Measurements from ENCODE around the gene PDE2A.

Gene PDE2A

DNA sequence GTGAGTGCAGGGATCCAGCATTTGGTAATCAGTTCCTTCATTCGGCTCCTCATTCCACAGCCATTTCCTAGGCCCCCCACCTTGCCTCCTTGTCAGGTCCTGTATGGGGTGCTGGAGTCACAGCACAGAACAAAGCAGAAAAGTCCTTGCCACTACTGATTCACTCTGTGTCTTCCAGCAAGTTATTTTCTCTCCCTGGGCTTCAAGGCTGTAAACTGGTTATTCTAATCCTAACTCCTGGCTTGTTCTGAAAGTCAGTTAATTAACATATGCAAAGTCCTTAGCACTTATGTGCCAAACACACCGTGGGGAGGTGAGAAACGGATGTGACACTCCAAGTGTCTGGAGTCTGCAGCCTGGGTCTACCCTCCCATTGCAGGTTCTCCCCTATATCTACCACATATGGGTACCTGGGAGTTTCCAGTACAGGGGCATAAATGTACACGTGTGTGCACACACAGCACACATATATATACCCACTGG is 30.6 kb upstream of the PDE2A start:
- no peak for DNase-seq (ENCODE audit: low read depth in 2 of 2)

DNA sequence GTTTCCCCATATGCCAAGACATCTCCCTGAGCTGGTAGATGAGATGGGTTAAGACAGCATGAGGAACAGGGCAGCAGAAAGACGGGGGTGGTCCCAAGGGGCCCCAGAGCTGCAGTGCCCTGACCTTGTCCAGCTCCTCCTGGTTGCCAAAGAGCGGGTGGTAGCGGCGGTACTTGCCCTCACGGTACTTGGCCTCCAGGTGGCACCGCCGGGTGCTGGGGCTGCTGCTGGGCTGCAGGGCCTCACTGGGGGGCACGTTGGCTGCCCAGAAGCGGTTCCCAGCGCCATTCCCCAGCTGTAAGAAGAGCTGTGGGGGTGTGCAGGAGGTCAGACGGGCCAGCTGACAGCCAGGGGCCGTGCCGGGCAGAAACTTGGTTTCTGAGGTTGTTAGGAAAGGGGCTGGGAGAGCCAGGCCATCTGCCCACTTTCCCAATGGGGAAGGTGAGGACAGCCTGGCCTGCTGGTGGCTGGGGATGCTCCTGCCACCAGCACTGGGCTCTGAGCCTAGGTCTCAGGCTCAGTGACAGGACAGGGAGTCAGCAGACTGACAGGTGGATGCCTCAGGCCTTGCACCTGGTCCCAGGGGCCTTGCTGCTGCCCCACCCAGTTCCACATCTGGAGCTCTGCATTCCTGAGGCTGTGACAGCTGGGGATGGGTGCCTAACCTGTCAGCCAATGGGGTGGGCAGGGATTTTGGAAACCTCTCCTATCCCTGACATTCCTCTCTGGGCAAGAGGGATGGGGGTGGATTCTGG is 30.0 kb upstream of the PDE2A start:
- DNase-seq (ENCODE audit: low read depth in 2 of 2): no peak

DNA sequence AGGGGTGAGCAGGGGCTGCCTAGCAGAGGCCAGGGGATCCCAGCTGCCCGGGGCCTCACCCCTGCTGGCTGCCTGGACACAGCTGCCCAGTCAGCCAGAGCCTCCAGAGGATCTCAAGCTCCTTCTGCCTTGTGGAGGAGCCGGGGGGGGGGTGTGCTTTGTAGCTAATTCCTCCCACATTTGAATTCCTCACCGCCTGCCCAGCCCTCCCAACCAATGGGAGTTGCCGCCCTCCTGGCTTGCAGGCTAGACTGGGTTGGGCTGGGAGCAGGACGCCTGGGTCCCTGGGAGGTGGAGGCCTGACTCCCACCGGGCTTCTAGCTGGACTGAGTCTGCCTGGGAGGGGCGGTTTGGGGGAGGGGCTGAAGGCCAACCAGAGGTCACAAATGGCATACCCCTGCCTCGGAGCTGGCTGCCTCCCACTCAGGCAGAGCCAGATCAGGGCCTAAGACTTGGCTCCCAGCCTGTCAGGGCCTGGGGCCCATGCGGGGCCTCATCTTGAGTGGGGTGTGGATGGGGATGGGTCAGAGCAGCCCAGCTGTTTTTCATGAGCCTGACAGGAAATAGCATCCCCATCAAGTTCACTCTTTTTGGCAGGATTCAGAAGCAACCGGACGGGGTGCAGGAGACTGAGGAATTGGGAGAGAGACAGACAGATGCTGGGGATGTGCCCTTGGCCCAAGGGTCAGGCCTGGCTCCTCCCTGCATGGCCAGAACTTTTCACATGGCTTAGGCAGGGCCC is 29.2 kb upstream of the PDE2A start:
- DNase-seq (ENCODE audit: low read depth in 2 of 2): no peak

DNA sequence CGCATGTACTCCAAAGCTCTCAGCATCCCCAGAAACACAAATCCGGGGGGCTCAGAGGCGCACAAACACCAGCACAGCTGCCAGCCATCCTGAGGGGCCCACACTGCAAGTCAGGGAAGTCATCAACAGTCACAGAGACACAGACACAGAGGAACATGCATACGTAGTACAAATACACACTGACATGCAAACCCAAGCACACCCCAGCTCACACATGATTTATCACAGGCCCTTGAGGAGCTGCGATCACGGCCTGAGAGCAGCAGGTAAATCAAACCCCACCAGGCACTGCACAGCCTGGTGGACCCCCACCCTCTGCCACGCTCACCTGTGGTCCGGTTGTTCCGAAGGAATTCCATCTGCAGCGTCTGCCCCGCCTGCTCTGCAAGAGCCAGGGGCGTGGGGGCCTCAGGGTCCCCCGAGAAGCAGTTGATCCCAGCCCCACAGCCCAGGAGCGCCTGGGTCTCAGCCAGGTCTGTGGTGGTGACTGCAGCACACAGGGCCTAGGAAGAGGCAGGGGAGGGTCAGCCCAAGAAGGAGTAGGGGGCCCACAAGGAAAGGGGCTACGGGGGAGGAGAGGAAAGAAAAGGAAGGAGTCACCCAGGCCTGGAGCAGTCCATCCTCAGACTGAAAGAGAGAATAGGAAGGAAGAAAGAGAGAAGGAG is 28.5 kb upstream of the PDE2A start:
- no peak for DNase-seq (ENCODE audit: low read depth in 2 of 2)

- DNase-seq (ENCODE audit: low read depth in 2 of 2): no peak
Measured at GRCh38 chr11:72702096-72702495, 27.9 kb upstream of the PDE2A start.

DNA sequence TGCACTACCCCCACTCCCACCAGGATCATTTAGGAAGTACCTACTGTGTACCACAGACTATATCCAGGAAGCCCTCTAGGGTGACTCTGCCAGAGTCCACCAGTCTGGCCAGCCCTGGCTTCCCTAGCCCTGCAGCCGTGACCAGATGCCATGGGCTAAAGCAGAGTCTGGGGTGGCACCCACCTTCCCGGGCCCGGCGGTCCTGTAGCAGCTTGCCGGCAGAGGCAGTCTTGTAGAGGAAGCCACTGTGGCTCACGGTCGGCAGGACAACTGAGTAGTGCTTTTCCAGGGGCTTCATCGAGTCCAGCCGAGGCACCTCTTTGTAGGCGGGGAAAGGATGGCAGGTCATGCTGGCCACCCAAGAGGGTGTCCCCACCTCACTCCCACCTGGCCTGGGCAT is 27.2 kb upstream of the PDE2A start:
- DNase-seq (ENCODE audit: low read depth in 2 of 2): no peak

DNA sequence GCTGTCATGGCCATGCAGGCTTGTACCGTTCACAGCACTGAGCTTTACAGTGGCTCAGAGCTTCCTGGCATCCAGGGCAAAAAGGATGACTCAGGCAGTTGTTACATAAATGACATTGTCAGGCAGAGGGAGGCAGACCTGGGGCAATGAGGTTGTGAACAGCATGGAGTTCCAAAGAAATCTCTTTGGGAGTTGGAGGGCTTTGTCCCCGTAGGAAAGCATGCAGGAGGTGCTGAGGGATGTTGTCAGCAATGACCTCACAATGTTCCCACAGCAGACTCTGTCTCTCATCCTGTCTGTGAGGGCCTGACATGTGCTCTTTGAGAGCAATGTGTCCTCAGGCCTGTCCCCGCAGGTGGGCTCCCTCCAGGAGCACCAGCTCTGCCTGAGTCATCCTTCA is 25.9 kb upstream of the PDE2A start:
- no peak for DNase-seq (ENCODE audit: low read depth in 2 of 2)

DNA sequence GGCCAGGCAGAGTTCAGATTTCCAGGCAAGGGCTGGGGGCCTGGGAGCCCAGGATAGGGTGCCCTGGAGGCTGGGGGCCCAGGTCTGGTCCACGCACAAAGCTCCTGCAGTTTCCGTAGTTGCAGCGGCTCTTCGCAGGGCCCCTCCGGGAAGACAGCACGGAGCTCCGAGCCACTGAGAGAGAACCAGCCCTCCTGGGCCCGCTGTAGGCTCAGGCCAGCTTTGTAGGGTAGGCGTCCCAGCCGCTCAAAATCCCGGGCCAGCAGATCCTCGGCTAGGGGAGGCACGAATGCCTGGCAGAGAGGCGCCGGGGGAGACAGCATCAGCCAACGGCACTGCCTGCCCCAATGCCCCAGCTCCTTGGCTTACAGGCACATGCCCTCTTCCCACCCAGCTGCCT is 23.6 kb upstream of the PDE2A start:
- DNase-seq (ENCODE audit: low read depth in 2 of 2): no peak

- no peak for DNase-seq (ENCODE audit: low read depth in 2 of 2)
Measured at GRCh38 chr11:72696866-72697700, 22.9 kb upstream of the PDE2A start.

DNA sequence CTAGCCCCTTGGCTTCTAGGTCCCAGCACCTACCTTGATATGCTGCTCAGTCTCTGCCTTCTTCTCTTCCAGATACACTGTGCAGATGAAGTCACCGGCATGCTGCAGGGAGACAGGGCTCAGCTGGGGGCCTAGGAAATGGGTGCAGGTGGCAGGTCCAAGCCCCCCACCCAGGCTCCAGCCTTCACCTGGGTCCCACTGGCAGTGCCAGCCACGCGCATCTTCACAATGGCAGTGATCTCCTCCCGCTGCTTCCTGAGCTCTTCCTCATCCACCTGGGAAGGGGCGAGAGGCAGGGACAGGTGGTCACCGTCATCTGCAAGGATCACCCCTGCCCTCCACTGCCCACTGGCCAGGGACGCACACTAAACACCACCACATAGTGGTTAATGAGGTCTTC is 21.1 kb upstream of the PDE2A start:
- no peak for DNase-seq (ENCODE audit: low read depth in 2 of 2)

DNA sequence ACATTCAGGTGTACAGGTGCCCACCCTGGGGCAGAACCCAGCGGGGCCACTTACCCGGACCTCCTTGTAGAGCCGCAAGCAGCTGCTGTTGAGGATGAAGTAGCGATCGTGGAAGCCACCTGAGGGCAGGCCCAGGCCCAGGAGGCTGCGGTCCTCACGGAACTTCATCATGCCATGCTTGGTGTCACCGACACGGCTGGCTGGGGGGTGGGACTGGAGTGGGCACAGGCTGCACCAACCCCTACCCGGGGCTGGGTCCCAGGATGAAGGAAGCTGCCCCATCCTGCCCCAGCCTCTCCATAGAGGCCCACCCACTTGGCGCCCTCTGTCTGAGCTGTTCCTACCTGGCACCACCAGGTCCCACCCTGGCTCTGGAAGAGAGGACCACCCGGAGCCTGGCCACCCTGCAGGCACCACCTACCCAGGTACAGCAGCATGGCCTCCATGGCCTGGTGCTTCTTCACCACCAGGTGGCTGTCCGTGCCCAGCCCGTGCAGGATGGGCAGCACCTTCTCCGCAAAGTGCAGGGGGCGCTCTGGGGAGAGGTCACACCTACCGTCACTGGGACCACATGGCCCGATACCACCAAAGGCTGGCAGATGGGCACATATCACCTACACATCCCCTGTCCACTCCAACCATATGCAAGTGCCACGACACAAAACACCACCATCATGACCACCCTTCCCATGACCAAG is 19.2 kb upstream of the PDE2A start:
- no peak for DNase-seq (ENCODE audit: low read depth in 2 of 2)

- no peak for DNase-seq (ENCODE audit: low read depth in 2 of 2)
Measured at GRCh38 chr11:72692498-72693237, 18.4 kb upstream of the PDE2A start.

DNA sequence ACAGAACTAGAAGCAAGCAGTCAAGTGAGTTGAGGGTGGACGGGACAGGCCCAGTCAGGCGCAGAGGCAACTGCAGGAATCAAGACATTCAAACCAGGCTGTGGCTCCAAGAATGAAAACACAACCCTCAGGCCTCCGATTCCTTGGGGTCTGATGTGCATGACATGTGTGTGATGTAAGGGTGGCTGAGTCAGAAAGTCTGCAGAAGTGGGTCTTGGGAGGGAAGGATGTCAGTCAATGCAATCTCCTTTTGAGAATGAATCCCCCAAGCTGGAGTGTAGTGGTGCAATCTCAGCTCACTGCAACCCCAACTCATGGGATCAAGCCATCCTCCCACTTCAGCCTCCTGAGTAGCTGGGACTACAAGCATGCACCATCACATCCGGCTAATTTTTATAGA is 15.9 kb upstream of the PDE2A start:
- no peak for DNase-seq (ENCODE audit: low read depth in 2 of 2)

GRCh38 chr11:72688929-72689328 is 14.7 kb upstream of the PDE2A start:
- no peak for DNase-seq (ENCODE audit: low read depth in 2 of 2)

DNA sequence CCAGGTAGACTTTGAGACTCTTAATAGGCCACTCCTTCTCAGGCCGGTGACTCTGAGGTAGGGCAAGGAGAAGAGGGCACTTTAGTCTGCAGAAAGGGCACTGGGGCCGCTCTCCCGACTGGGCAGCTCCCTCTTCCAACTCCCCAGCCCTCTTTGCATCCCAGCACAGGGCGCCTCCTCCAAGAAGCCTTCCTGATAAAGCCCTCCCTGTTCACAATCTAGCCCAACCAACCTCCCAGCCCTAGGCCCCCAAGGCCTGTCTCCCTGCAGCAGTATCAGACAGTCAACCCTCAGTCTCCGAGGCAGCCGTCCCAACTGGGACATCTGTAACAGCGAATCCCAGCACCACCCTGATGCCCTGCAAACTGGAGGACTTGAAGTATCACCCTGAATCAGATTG is 14.3 kb upstream of the PDE2A start:
- DNase-seq (ENCODE audit: low read depth in 2 of 2): no peak

- DNase-seq (ENCODE audit: low read depth in 2 of 2): no peak
Measured at GRCh38 chr11:72687326-72687725, 13.1 kb upstream of the PDE2A start.

DNA sequence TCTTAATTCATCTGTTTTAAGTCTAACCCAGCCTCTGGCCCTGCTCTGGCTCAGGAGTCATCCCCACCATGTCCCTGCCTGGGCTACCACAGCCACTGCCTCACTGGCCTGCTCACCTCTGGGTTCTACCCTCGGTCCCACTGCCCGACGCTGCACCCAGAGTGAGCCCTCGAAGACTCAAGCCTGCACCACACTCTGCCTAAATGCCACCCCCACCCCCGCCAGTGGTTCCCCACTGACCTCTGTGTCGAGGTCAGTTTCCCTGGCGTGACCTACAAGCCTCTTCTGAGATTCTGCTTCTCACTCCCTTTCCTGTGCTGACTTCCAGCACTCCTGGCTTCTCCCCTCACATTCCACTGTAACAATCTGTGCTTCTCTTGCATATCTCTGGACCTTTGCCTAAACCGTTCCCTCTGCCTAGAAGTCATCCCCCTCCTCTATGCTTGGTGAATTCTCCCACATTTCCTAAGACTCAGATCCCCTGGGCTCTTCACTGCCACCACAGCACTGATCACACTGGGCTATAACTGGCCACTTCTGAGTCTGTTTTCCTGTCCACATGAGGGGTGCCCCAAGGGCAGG is 12.5 kb upstream of the PDE2A start:
- DNase-seq (ENCODE audit: low read depth in 2 of 2): no peak

DNA sequence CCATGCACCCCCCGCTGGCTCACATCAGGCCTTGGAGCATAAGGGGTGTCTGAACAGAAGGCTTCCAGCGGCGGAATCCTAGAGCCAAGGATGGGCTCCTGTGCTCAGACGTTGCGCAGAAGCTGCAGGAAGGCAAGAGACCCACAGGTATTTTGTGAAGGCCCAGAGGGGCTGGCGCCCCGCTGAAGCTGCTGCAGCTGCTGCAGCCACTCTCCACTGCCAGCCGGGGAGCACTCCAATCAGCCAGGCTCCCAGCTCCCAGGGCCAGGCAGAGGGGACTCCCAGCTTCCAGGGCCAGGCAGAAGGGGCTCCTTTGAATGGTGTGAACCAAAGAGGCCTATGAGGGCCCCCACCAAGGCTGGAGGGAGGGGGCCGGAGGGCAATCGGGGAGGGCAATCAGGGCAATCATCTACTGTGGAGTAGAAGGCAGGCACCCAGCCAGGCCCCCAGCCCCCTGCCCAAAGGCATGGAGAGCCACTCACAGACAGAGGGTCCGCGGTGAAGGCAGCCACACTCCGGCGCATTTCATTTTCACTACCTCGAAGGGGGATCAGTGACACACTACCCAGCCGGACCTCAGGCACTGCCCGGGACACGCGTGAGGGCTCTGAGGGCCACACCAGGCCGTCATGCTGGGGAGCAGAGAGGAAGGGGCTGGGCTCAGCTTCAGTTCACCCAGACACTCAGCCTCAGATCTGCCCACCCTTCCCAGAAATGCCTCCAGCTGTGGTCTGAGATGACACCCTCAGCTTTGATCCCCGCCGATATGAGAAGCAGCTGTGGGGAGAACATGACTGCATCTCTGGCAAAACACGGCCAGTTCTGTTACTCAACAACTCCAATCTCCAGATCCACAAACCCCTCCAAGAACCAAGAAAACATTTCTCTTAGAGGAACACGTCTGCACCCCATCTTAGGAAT is 11.6 kb upstream of the PDE2A start:
- DNase-seq (ENCODE audit: low read depth in 2 of 2): peak; percentile 33 to 65

Measured in stimulated activated CD8-positive, alpha-beta memory T cell treated with anti-CD3 and anti-CD28 coated beads, Interleukin-2, amount 100 ng/mL, for 48 hours (primary cell).